Calu3 (cell line): ENCODE data around the gene IL1R2. TPM values are rescaled to one million over a fixed set of nuclear protein-coding genes. Genes with fewer than 3 reads are reported as not detected.

ENCODE experiments used
- Bru-seq: library from RNA; stranded (reverse); fragments of 400-500 nt; gene quantifications from one replicate; lab custom pipeline; 2021; lab: Mats Ljungman, UMichigan
- BruChase-seq, 2 experiments: library from RNA; stranded (reverse); fragments of 400-500 nt; gene quantifications; one replicate each; lab custom pipeline; 2021; lab: Mats Ljungman, UMichigan
- BruUV-seq: library from RNA; stranded (reverse); fragments of 400-500 nt; replicated peaks from 2 replicates; lab custom pipeline; 2021; lab: Mats Ljungman, UMichigan
- CTCF ChIA-PET: fragments of 300-600 bp; sonication (Branson Sonifier 250); formaldehyde crosslinking; loops from one replicate; lab custom pipeline; 2022; ENCODE audit warnings: antibody characterized with exemption; lab: Charles Lee
- DNase-seq: peaks from one replicate; pipeline ENCODE4 v3.0.0; 2022
- H3K27ac Mint-ChIP-seq: one replicate; pipeline ENCODE4 v1.8.0; 2022; ENCODE audit warnings: mixed read lengths; ENCODE audit not compliant: unreplicated experiment
- H3K27me3 Mint-ChIP-seq: one replicate; pipeline ENCODE4 v1.8.0; 2022; ENCODE audit warnings: mixed read lengths; ENCODE audit not compliant: unreplicated experiment
- H3K36me3 Mint-ChIP-seq: one replicate; pipeline ENCODE4 v1.8.0; 2022; ENCODE audit warnings: mild to moderate bottlenecking, moderate library complexity, mixed read lengths; ENCODE audit not compliant: insufficient read depth, unreplicated experiment
- H3K4me1 Mint-ChIP-seq: one replicate; pipeline ENCODE4 v1.8.0; 2022; ENCODE audit warnings: mild to moderate bottlenecking, low read depth, mixed read lengths; ENCODE audit not compliant: unreplicated experiment
- H3K4me3 Mint-ChIP-seq: one replicate; pipeline ENCODE4 v1.8.0; 2022; ENCODE audit warnings: mild to moderate bottlenecking, low read depth, moderate library complexity, mixed read lengths; ENCODE audit not compliant: unreplicated experiment
- H3K9me3 Mint-ChIP-seq: one replicate; pipeline ENCODE4 v1.8.0; 2022; ENCODE audit warnings: low read depth, mixed read lengths; ENCODE audit not compliant: unreplicated experiment
- CTCF ChIP-seq: fragments of 200-600 bp; IDR thresholded peaks from one replicate; pipeline ENCODE4 v1.8.0; 2022; ENCODE audit warnings: antibody characterized with exemption; ENCODE audit not compliant: unreplicated experiment
- intact Hi-C: fragments of 100-400 bp; cut with micrococcal nuclease; formaldehyde crosslinking; loops from one replicate; pipeline ENCODE4 v1.10.0; 2022; ENCODE audit not compliant: unreplicated experiment
- long read RNA-seq: library from polyadenylated mRNA; stranded (forward); transcript quantifications from one replicate; pipeline ENCODE4 v2.0.0, GENCODE V29; 2022
- total RNA-seq: library from RNA; stranded (reverse); gene quantifications from 2 replicates; pipeline ENCODE4 v1.2.3, GENCODE V29; 2022

Gene IL1R2
- 0.34 TPM in 1 of 2 replicates, not detected in the other for total RNA-seq
- percentile 16 among the genes with signal in this experiment for Bru-seq, nascent RNA
- percentile 15 among the genes with signal in this experiment for BruChase-seq, experiment 1, labeled RNA remaining after a 6-hour chase
- BruChase-seq, experiment 2, labeled RNA remaining after a 2-hour chase = percentile 15 among the genes with signal in this experiment
- long read RNA-seq, partial matches to known transcripts = 1 of 1 reads
- long read RNA-seq, other reads (novel, unspliced or antisense) = 0 of 1 reads

GRCh38 chr2:101991721-101992145 lies at the start of gene IL1R2:
IL1R2 (plus strand) TSS chr2:101991960; CDS start chr2:102008576, 16,616 bp downstream.
- Mint-ChIP-seq H3K4me3 (no peak within 1 kb of the TSS), H3K27ac (no peak within 1 kb of the TSS), H3K27me3 (peaks cover 47% of the 10 kb centered on the region), H3K9me3 (no peaks in the 10 kb centered on the region), H3K4me1 (peaks cover 9% of the 10 kb centered on the region), H3K36me3 (no peaks in the 10 kb centered on the region)
- TF ChIP-seq CTCF = no peak
- DNase-seq = peak; percentile 32
- intact Hi-C loops = loop anchor here (10.0 kb wide), 1 partner anchor 107 kb away; no protein-coding TSS in a partner anchor
- no TSS peak for BruUV-seq
- CTCF ChIA-PET = no interaction called here

- Mint-ChIP-seq H3K36me3 (no peaks in the 10 kb centered on the region), H3K27me3 (peaks cover 21% of the 10 kb centered on the region), H3K4me1 (no peaks in the 10 kb centered on the region), H3K27ac (no peak overlapping the region), H3K9me3 (peaks cover 4% of the 10 kb centered on the region), H3K4me3 (no peak overlapping the region)
- no TSS peak for BruUV-seq
- intact Hi-C loops = no loop called here
- CTCF ChIA-PET = no interaction called here
- TF ChIP-seq CTCF = no peak
- DNase-seq = no peak
Observed at GRCh38 chr2:101942851-101943250, 48.9 kb upstream of the IL1R2 start.

DNA sequence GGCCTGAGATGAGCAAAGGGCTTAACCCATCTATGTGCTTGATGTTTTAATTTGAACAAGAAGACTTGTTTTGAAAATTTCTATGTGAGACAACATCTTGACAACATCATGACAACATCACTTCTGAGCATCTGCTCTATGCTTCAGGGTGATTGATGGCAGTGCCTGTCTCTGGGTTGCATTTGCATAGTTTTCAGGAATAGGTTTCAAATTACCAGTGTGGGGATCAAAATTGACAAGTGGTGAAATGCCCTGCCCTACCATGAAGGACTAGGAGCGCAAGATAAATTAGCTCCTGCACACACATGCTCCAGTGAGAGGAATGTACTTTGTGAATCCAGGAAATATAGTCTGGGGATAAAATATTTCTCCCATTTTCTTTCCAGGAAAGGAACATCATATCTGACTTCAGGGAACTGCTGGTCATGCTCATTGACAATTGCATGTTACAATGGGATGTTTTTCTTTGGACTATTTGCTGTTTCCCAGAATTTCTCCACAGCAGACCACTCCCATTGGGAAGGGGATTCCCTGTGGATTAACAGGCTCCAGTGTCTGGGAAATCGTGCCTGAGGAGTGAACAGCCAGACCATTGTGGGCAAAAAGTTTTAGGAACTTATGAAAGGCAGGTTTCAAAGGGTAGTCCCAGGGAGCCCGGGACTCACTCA lies 45.3 kb upstream of the IL1R2 start:
- BruUV-seq = no TSS peak
- CTCF ChIA-PET = no interaction called here
- no peak overlapping the region for H3K27ac Mint-ChIP-seq
- H3K36me3 Mint-ChIP-seq = no peaks in the 10 kb centered on the region
- no peak overlapping the region for H3K4me3 Mint-ChIP-seq
- H3K9me3 Mint-ChIP-seq = peaks cover 2% of the 10 kb centered on the region
- intact Hi-C loops = no loop called here
- no peaks in the 10 kb centered on the region for H3K27me3 Mint-ChIP-seq
- no peaks in the 10 kb centered on the region for H3K4me1 Mint-ChIP-seq
- no peak for TF ChIP-seq CTCF
- DNase-seq = no peak

DNA sequence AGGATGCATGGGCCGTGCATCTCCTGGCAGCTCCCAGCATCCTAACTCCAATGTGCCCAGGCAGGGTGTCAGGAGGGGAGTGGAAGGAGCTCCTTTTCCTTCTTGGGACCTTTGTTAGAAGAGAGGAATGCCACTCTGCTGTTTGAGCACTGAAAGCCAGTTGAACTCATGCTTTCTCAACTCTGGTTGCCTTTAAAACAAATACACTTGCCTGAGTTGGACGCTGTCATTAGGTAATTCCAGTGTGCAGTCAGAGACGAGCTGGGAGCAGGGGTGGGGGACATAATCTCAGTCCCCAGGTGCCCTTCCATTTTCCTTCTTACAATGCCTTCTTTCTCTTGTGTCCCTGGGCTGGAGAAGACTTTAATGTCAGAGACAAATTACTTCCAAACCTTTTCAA lies 44.4 kb upstream of the IL1R2 start:
- no peaks in the 10 kb centered on the region for H3K4me1 Mint-ChIP-seq
- no TSS peak for BruUV-seq
- H3K36me3 Mint-ChIP-seq = no peaks in the 10 kb centered on the region
- H3K27me3 Mint-ChIP-seq = no peaks in the 10 kb centered on the region
- H3K9me3 Mint-ChIP-seq = peaks cover 2% of the 10 kb centered on the region
- DNase-seq = no peak
- intact Hi-C loops = no loop called here
- TF ChIP-seq CTCF = no peak
- CTCF ChIA-PET = no interaction called here
- H3K27ac Mint-ChIP-seq = no peak overlapping the region
- H3K4me3 Mint-ChIP-seq = no peak overlapping the region
